GM23338 (cell line): ENCODE measurements around the gene CSTPP1.

Experiments used
- CTCF ChIP-seq, 2 experiments: fragments of 200-600 bp in 1 of 2; sonication (generic) in 1 of 2; conservative IDR thresholded peaks; 2 replicates each; pipeline versions ENCODE4 v1.5.1 to v1.6.1; 2016 to 2017; ENCODE audit warnings: antibody characterized with exemption in 2 of 2, low read depth in 2 of 2, mild to moderate bottlenecking in 2 of 2, moderate library complexity in 1 of 2
- EZH2 ChIP-seq: fragments of 200-600 bp; sonication (generic); IDR thresholded peaks from one replicate; pipeline ENCODE4 v1.8.0; 2017; ENCODE audit warnings: antibody characterized with exemption, mild to moderate bottlenecking, low read depth; ENCODE audit not compliant: unreplicated experiment
- REST ChIP-seq: IDR thresholded peaks from one replicate; pipeline ENCODE4 v1.6.1; 2018; ENCODE audit warnings: antibody characterized with exemption; ENCODE audit not compliant: unreplicated experiment

GRCh38 chr11:47105974-47106373, 169.4 kb downstream of the CSTPP1 start:
- no peak for TF ChIP-seq REST
- no peak for TF ChIP-seq CTCF (conservative IDR thresholded peaks at IDR 0.05; ENCODE audit: low read depth in 2 of 2)
- TF ChIP-seq EZH2, result no peak
